Measurements from ENCODE around the gene ARID5B.

The ARID5B gene

GRCh38 chr10:62063795-62064472, 162.4 kb downstream of the ARID5B start:
- DNase-seq (ENCODE audit: low spot score) = no peak
- TF ChIP-seq CTCF (IDR thresholded peaks at IDR 0.05) = no peak
- no peak overlapping the region for H3K4me3 ChIP-seq
- H3K27ac ChIP-seq = peak overlapping the region; percentile 72 to 81

GRCh38 chr10:62067560-62067959, 166.1 kb downstream of the ARID5B start:
- no peak for DNase-seq (ENCODE audit: low spot score)
- H3K27ac ChIP-seq = peak overlapping the region; percentile 13 to 21
- no peak for TF ChIP-seq CTCF (IDR thresholded peaks at IDR 0.05)
- no peak overlapping the region for H3K4me3 ChIP-seq

- Histone ChIP-seq H3K27ac (peak overlapping the region in 1 of 2 donors; percentile 39), H3K4me3 (no peak overlapping the region)
- DNase-seq (ENCODE audit: low spot score) = no peak
- no peak for TF ChIP-seq CTCF (IDR thresholded peaks at IDR 0.05)
Measured at GRCh38 chr10:62068464-62068863, 167.0 kb downstream of the ARID5B start.

GRCh38 chr10:62069452-62070178, 168.1 kb downstream of the ARID5B start:
- no peak for DNase-seq (ENCODE audit: low spot score)
- no peak for TF ChIP-seq CTCF (IDR thresholded peaks at IDR 0.05)
- Histone ChIP-seq H3K4me3 (peak overlapping the region; percentile 1), H3K27ac (peak overlapping the region; percentile 39 to 76)

GRCh38 chr10:62071846-62072281, 170.4 kb downstream of the ARID5B start:
- DNase-seq (ENCODE audit: low spot score) = no peak

GRCh38 chr10:62072901-62073300, 171.4 kb downstream of the ARID5B start:
- no peak overlapping the region for H3K4me3 ChIP-seq
- H3K27ac ChIP-seq = peak overlapping the region in 1 of 2 donors; percentile 9
- no peak for TF ChIP-seq CTCF (IDR thresholded peaks at IDR 0.05)
- no peak for DNase-seq (ENCODE audit: low spot score)

More at GRCh38 chr10:62071846-62072281, 170.4 kb downstream of the ARID5B start:
- H3K27ac ChIP-seq = peak overlapping the region in 1 of 2 donors; percentile 12
- no peak overlapping the region for H3K4me3 ChIP-seq
- TF ChIP-seq CTCF (IDR thresholded peaks at IDR 0.05) = no peak
